ENCODE measurements around the gene MEGF11.

DNA sequence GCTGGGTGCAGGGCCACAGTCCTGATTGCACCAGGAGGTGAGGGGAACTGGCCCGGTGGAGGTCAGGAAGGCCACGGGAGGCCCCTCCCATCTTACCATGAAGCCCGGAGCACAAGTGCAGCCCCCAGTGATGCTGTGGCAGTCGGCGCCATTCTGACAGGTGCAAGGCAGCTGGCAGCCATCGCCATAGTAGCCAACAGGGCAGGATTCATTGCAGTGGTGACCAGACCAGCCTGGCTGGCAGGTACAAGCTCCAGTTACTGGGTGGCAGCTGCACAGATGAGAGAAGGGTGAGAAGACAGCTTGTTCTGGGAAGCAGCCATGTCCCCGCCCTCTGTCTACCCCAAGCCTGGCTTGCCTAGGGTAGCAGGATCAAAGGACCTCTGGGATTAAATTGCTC is 296.1 kb downstream of the MEGF11 start:
- TF ChIP-seq POLR2AphosphoS5 (IDR thresholded peaks at IDR 0.05) (no peak), POLR2A (IDR thresholded peaks at IDR 0.05) (no peak)
- TF ChIP-seq, protein P1, sequence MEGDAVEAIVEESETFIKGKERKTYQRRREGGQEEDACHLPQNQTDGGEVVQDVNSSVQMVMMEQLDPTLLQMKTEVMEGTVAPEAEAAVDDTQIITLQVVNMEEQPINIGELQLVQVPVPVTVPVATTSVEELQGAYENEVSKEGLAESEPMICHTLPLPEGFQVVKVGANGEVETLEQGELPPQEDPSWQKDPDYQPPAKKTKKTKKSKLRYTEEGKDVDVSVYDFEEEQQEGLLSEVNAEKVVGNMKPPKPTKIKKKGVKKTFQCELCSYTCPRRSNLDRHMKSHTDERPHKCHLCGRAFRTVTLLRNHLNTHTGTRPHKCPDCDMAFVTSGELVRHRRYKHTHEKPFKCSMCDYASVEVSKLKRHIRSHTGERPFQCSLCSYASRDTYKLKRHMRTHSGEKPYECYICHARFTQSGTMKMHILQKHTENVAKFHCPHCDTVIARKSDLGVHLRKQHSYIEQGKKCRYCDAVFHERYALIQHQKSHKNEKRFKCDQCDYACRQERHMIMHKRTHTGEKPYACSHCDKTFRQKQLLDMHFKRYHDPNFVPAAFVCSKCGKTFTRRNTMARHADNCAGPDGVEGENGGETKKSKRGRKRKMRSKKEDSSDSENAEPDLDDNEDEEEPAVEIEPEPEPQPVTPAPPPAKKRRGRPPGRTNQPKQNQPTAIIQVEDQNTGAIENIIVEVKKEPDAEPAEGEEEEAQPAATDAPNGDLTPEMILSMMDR (IDR thresholded peaks at IDR 0.05) = no peak
